Ishikawa (cell line): ENCODE measurements around the gene RAD51B.

ENCODE experiments used
- CREB1 ChIP-seq: IDR thresholded peaks from 2 replicates; pipeline ENCODE4 v1.6.1; 2012; ENCODE audit warnings: low read depth
- EGR1 ChIP-seq: IDR thresholded peaks from 2 replicates; pipeline ENCODE4 v1.6.1; 2012
- NFIC ChIP-seq: IDR thresholded peaks from 2 replicates; pipeline ENCODE4 v1.6.1; 2012
- TF ChIP-seq, protein P1 (sequence below): IDR thresholded peaks from 2 replicates; pipeline ENCODE4 v1.6.1; 2012
- TF ChIP-seq, protein P2 (sequence below): IDR thresholded peaks from 2 replicates; pipeline ENCODE4 v1.6.1; 2012; ENCODE audit warnings: low read depth, mild to moderate bottlenecking

DNA sequence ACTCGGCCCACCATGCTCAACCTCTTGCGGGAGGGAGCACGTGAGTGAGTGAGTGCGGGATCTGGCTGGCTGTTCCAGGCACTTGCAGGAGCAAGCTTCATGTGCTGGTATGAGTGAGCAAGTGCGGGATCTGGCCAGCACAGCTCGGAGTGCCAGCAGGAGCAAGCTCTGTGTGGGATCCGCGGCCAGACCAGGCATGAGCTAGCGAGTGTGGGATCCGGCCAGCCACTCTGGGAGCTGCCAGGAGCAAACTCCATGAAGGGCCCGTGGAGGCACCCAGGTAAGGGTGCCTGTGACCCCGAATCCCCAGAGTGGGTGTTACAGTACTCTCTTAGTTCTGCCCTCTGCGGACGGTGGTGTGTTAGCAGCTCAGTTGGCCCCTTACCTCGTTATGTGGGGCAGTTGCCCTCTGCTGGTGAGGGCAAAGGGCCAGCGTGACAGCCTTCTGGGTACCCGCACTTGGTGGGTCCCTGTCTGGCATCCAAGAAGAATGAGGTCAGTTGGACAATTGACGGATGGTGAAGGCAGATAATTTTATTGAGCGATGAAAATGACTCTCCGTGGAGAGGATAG, 38.3 kb downstream of the RAD51B start:
- TF ChIP-seq, protein P1, sequence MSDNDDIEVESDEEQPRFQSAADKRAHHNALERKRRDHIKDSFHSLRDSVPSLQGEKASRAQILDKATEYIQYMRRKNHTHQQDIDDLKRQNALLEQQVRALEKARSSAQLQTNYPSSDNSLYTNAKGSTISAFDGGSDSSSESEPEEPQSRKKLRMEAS: no peak
- TF ChIP-seq NFIC: no peak
- TF ChIP-seq, protein P2, sequence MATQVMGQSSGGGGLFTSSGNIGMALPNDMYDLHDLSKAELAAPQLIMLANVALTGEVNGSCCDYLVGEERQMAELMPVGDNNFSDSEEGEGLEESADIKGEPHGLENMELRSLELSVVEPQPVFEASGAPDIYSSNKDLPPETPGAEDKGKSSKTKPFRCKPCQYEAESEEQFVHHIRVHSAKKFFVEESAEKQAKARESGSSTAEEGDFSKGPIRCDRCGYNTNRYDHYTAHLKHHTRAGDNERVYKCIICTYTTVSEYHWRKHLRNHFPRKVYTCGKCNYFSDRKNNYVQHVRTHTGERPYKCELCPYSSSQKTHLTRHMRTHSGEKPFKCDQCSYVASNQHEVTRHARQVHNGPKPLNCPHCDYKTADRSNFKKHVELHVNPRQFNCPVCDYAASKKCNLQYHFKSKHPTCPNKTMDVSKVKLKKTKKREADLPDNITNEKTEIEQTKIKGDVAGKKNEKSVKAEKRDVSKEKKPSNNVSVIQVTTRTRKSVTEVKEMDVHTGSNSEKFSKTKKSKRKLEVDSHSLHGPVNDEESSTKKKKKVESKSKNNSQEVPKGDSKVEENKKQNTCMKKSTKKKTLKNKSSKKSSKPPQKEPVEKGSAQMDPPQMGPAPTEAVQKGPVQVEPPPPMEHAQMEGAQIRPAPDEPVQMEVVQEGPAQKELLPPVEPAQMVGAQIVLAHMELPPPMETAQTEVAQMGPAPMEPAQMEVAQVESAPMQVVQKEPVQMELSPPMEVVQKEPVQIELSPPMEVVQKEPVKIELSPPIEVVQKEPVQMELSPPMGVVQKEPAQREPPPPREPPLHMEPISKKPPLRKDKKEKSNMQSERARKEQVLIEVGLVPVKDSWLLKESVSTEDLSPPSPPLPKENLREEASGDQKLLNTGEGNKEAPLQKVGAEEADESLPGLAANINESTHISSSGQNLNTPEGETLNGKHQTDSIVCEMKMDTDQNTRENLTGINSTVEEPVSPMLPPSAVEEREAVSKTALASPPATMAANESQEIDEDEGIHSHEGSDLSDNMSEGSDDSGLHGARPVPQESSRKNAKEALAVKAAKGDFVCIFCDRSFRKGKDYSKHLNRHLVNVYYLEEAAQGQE: no peak
- TF ChIP-seq EGR1: no peak
- no peak for TF ChIP-seq CREB1
